AG09309 (cell line): ENCODE measurements around the gene PDZRN4.

Experiments used
- DNase-seq: peaks from one replicate; pipeline ENCODE4 v3.0.0-alpha.2; 2010; ENCODE audit warnings: low read depth
- H3K4me3 ChIP-seq: 2 replicates; pipeline ENCODE4 v1.5.1; 2011; ENCODE audit warnings: mild to moderate bottlenecking, low read depth, low read length, moderate library complexity; ENCODE audit not compliant: control insufficient read depth
- CTCF ChIP-seq: IDR thresholded peaks from 2 replicates; pipeline ENCODE4 v1.5.1; 2011; ENCODE audit warnings: mild to moderate bottlenecking, low read depth, low read length, inconsistent platforms; ENCODE audit not compliant: insufficient read depth, control insufficient read depth; ENCODE audit errors: missing control alignments

PDZRN4 gene

DNA sequence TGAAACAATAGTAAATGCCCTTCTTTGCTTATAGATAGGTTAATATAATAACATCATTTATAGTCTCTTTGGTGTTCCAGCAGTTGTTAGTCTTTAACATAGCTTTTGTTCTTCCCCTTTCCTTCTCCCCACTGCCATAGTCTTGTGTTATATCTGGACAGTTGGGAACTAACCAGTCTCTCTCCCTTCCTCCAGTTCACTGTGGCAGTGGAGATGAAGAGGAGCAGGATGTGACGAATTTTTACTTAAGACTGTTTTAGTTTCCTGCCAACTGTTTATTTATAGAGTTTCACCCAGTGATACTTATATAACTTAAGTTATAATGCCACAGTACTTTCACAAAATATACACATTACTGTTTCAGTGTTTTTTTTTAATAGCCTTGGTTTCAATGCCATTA, 277.4 kb downstream of the PDZRN4 start:
- no peak for DNase-seq
- no peak overlapping the region for H3K4me3 ChIP-seq
- TF ChIP-seq CTCF = no peak

DNA sequence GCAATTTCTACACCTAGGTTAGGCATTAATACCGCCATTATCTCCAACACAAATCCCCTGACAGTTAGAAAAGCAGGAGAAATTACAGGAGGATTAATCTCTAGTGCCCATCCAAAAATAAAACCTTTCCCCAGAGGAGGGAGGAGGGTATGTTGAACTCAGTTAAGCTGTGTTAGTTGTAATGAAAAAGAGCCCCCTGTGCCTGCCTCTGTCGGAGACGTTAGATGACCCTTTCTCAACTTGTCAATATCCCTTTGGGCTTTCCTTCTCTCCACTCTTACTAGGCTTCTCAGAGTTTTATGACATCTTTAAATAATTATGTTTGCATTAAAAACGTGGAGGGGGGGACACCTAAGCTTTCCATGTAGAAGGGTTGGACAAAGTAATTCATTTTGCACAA, 278.2 kb downstream of the PDZRN4 start:
- no peak for TF ChIP-seq CTCF
- no peak for DNase-seq
- no peak overlapping the region for H3K4me3 ChIP-seq

GRCh38 chr12:41466802-41467201, 278.7 kb downstream of the PDZRN4 start:
- no peak for TF ChIP-seq CTCF
- no peak overlapping the region for H3K4me3 ChIP-seq
- DNase-seq = no peak

DNA sequence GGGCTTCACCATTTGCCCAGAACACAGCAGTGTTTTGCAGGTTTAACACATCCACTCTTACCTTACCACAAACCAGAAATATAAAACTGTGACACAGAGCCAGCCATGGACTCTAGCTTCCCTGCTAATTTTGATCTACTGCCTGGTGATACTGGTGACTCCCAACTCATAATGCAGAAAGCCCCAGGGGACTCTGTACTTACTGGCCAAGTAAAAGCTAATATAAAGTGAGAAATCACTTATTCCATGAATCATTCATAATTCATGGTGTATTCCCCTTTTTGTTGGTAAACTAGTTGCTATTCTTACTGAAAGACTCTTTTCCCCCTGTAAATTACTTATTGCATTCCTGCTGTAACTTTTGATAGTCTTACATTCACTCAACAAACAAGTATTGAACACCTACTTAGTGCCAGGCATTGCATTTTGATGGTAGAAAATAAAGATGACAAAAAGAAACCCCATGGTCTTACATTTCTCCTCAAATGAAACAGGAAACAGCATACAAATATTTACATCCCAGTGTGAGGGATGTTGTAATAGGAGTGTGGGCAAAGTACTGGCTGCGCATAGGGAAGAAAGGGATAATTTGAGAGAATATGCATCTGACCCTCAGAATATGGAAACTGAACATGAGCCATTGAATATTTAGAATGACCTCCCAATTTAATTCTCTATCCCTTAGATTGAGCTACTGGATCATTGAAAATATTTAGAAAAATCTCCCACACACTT, 279.6 kb downstream of the PDZRN4 start:
- no peak for TF ChIP-seq CTCF
- no peak for DNase-seq
- no peak overlapping the region for H3K4me3 ChIP-seq

GRCh38 chr12:41468341-41468740, 280.2 kb downstream of the PDZRN4 start:
- TF ChIP-seq CTCF = no peak
- DNase-seq = no peak
- no peak overlapping the region for H3K4me3 ChIP-seq

GRCh38 chr12:41468756-41469155, 280.6 kb downstream of the PDZRN4 start:
- DNase-seq = no peak
- H3K4me3 ChIP-seq = no peak overlapping the region
- TF ChIP-seq CTCF = no peak

GRCh38 chr12:41473441-41473840, 285.3 kb downstream of the PDZRN4 start:
- TF ChIP-seq CTCF = no peak
- DNase-seq = no peak
- H3K4me3 ChIP-seq = no peak overlapping the region
